GM21367 (cell line): ENCODE measurements around the gene SLC7A6OS.

Experiments
- ATAC-seq: cut with Tn5 transposase; IDR thresholded peaks from one replicate; pipeline ENCODE4 v1.9.1; 2021; ENCODE audit not compliant: unreplicated experiment

The SLC7A6OS gene

DNA sequence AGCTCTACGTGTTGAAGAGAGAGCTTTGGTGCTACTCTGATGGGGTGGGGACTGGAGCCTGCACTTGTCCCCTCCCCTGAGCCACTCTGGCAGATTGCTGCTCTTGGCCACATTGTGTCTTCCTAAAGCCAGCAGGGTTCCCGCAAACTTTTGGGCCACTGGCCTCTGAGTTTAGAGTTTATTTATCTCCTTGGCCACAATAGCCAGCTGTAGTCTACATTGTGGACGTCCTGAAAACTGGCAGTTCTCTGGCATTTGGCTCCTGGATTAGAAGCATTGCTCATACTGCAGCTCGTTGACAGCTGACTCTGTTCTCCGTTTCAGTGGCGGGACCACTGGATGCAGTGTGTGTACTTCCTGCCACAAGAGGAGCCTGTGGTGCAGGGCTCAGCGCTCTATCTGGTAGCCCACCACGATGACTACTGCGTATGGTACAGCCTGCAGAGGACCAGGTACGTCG, 34.6 kb upstream of the SLC7A6OS start:
- ATAC-seq: no peak

GRCh38 chr16:68344252-68344651, 33.5 kb upstream of the SLC7A6OS start:
- no peak for ATAC-seq

GRCh38 chr16:68343137-68343536, 32.4 kb upstream of the SLC7A6OS start:
- no peak for ATAC-seq

GRCh38 chr16:68342620-68343019, 31.9 kb upstream of the SLC7A6OS start:
- ATAC-seq: no peak

- ATAC-seq: no peak
Measured at GRCh38 chr16:68339214-68339613, 28.5 kb upstream of the SLC7A6OS start.

- ATAC-seq: no peak
Measured at GRCh38 chr16:68338326-68339119, 27.8 kb upstream of the SLC7A6OS start.

- no peak for ATAC-seq
Measured at GRCh38 chr16:68335175-68335574, 24.4 kb upstream of the SLC7A6OS start.

DNA sequence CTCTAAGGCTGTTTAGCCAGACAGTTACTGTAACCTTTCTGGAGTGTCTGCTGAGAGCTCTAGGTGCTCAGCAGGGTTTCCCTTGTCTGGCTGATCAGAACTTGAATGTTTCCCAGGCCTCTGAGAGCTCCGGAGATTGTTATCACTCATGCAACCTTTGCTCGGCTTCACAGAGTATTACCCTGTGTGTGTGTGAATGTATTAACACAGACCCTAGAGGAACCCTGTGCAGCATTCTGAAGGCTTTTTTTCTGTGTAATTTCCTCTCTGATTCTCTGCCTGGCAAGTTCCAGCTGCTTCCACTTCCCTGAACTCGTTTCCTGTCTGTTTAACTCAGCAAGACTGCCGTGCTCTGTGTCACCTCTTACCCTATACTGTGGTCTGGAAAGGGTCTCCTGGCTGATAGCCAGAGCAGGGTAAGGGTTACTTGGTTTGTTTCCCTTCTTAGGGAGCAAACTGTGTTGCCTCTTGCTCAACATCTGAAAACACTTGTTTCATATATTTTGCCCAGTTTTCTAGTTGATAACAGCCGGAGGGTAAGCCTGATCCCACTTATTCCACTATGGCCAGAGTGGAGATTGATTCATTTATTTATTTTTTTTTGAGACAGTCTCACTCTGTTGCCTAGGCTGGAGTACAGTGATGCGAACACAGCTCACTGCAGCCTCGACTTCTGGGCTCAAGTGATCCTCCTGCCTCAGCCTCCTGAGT, 21.8 kb upstream of the SLC7A6OS start:
- no peak for ATAC-seq

DNA sequence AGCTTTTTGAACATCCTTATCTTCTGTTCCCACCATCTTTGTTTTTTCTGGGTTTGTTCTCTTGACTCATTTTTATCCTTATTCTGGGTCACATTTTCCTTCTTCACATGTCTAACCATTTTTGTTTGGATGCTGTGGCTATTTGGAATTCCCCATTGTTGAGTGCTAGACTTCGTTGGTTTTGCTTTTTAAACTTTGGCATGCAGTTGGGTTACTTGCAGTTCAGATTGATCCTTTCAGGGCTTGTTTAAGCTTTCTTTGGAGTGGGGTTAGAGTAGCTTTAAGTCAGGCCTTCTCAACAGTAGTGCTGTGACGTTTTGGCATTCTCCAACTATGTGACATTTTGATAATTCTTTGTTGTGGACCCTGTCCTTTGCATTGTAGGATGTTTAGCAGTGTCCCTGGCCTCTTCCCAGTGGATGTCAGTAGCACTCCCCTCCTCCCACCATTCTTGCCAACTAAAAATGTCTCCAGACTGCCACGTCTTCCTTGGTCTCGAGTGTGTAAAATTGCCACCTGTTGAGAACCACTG, 21.2 kb upstream of the SLC7A6OS start:
- ATAC-seq: no peak

- ATAC-seq: no peak
Measured at GRCh38 chr16:68328860-68329390, 18.2 kb upstream of the SLC7A6OS start.

DNA sequence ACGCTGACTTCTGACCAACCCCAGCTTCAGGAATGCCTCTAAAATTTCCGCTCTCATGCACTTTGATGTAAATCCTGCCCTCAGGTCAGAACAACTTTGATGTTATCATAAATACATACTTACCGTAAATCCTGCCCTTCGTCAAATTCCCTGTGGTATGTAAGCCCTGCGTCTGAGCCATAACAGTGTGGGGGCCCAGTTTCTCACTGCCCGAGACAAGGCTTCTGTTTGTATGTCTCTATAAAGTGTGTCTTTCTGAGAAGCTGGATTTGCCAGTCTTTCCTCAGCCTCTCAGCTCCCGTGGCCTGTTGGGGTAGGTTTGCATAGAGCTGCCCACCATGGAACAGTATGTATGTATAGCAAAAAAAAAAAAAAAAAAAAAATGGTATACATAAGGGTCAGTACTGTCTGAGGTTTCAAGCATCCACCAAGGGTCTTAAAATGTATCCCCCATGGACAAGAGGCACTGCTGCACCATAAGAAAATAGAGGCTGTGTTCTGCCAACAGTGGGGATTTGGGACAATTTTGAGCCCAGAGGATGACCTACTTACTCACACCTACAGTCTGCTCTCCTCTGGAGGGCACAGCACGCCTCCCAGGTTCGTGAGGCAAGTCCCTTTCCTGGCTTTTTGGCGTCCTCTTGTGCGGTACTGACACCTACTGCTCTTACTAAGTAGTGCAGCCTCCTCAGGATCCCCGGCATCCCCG, 17.6 kb upstream of the SLC7A6OS start:
- no peak for ATAC-seq

DNA sequence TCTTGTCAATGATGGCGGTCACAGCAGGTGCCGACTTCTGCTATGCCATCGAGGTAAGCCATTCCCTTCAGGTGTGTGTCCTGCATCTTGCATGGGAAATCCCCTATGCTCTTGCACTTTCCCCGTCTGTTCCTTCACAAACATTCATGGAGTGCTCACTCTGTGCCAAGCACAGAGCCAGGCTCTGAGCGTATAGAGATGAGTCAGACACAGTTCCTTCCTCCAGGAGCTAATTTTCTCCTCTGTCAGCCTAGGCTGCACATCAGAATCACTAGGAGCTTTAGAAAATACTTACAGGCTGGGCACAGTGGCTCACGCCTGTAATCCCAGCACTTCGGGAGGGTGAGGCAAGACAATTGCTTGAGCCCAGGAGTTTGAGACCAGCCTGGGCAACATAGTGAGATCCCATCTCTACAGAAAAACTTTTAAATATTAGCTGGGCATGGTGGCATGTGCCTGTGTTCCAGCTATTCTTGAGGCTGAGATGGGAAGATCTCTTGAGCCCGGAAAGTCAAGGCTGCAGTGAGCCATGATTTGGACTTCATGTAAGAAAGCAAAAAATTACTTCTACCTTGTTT, 14.1 kb upstream of the SLC7A6OS start:
- no peak for ATAC-seq

- no peak for ATAC-seq
Measured at GRCh38 chr16:68324336-68324735, 13.6 kb upstream of the SLC7A6OS start.

- no peak for ATAC-seq
Measured at GRCh38 chr16:68319185-68319908, 8.6 kb upstream of the SLC7A6OS start.

DNA sequence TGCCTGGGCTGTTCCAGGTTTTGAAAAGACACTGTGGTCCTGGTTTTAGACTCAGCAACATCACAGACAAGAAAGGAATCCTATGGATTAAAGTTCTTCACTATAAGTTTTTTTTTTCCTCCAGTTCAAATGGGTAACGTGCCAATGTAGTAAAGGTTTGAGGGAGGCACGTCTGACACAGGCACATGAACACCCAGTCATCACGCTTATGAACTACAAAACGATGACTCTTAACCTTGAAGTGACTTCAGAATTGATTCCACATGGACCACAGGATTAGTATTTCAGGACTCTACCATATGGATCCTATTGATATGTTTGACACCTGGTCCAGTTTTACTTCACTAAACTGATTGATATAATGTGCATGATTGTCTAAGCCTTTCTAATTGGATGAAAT, 2.4 kb upstream of the SLC7A6OS start:
- no peak for ATAC-seq

DNA sequence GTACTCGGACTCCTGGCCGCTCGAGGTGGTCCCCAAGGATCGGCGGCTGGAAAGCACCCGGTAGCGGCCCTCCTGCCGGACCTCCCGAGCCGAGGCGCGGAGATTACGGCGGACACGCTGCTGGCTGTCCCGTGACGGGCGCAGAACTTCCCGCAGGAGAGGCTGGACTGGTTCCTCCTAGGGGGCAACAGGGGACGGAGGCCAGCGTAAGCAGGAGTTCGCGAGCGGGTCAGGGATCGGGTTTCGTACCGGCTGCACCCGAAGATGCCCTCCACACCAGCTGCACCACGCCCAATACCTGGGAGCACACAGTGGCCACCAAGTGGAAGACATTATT, 341 bp downstream of the SLC7A6OS start:
- ATAC-seq: no peak

DNA sequence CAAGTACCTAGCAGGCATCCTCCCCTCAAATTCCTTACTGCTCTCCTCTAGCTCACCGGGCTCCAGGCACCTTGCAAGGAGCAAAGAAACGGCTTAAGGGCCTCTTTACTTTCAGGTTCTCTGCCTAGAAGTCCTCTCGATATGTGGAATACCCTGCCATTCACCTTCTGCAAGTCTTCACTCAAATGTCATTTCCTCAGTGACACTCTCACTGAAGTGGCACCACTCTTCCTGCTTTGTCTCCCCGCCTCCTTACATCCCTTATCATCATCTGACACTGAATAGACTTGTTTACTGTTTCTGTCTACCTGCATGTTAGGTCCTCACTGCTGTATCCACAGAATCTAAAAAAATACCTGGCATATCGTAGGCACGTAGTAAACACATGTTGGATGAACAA, 947 bp downstream of the SLC7A6OS start:
- no peak for ATAC-seq

DNA sequence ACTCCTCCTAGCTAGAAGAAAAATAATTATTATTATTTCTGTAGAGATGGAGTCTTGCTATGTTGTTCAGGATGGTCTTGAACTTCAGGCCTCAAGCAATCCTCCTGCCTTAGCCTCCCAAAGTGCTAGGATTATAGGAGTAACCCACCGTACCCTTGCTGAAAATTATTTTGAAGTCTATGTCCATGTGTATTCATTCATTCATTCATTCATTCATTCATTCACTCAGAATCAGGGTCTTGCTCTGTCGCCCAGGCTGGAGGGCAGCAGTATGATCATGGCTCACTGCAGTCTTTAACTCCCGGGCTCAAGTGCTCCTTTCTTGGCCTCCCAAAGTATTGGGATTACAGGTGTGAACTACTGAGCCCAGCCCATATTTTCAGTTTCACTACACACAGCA, 4.1 kb downstream of the SLC7A6OS start:
- no peak for ATAC-seq

DNA sequence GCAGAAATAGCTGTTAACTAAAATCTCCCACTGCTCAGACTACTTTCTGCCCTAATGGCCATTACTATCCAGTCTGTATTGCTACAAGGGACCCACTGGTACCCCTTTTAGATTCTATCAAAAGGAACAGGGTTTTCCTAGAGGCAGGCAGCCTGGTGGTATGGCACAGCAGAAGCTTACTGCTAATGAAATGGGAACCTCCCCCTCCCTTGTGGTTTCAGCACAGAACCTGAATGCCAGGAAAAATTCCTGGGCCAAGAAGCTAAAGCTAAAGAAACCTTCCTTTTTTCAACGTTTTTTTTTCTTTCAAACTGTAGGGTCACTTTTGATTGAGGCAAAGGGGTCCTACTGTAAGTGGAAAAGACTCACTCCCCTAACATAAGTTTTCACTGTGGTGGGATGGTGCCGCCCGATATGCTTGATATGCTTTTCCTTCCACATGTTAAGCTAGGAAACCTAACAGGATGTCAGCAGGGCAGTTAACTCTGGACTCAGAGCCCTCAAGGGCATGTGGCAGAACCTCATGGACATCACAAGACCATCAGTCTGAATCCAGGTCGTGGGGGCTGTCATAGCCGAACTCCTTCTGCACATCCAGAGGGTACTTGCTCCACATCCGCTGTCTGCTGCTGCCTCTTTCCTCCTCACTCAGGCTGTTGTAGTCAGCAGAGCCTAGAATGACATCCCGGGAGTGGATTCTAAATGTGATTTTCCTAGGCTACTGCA, 9.8 kb downstream of the SLC7A6OS start:
- ATAC-seq: no peak
